ENCODE measurements around the gene FGF14. TPM values are rescaled to one million over a fixed set of nuclear protein-coding genes. Genes with fewer than 3 reads are reported as not detected.
A peak's percentile ranks its signal among the peaks of the same experiment; 100 is the strongest.

FGF14 gene
- total RNA-seq, 1 donor from 2014 or later, result 0.06 TPM

DNA sequence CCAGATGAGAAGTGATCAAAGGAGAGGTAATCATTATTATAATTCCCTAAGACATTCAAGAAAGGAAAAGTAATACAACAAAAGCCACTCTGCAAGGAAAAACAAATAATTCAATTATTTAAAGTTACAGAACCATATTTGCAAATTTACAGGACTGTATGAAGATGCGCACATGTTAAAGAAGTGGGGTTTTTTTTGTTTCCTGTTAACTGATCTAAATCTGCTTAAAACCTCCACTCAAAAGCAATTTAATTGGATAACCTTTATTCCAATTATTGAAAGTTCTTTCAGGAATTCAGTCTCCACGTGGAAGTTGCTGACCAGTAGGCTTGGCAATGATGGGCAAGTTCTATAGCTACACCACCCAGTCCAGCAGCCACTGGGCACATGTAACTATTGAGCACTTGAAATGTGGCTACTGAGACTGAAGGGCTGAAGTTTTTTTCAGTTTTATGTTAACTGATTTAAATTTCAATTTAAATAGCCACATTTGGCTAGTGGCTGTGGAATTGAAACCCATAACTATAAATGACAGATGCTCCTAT lies 232.3 kb downstream of the FGF14 start:
- TF ChIP-seq, protein P1, sequence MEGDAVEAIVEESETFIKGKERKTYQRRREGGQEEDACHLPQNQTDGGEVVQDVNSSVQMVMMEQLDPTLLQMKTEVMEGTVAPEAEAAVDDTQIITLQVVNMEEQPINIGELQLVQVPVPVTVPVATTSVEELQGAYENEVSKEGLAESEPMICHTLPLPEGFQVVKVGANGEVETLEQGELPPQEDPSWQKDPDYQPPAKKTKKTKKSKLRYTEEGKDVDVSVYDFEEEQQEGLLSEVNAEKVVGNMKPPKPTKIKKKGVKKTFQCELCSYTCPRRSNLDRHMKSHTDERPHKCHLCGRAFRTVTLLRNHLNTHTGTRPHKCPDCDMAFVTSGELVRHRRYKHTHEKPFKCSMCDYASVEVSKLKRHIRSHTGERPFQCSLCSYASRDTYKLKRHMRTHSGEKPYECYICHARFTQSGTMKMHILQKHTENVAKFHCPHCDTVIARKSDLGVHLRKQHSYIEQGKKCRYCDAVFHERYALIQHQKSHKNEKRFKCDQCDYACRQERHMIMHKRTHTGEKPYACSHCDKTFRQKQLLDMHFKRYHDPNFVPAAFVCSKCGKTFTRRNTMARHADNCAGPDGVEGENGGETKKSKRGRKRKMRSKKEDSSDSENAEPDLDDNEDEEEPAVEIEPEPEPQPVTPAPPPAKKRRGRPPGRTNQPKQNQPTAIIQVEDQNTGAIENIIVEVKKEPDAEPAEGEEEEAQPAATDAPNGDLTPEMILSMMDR (conservative IDR thresholded peaks at IDR 0.05; ENCODE audit: low read depth, low read length), result no peak
- DNase-seq (ENCODE audit: low read depth), result no peak

DNA sequence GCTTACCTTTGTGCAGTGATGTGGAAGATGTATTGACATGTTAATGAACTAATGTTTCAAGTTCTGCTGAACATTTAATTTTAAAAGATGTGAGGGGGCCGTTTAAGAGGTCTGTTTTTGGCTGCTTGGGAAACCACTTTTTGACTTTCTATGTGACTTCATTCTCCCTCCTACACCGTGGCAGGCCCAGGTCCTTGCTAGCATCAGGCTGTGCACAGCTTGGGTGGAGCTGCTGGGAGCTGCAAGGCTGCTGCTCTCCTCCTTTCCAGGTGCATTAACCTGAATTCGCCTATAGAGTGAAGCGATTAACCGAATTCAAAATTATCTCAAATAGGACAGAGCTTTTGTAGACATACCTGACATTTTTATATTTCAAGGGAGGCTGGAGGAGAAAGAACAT lies 249.1 kb downstream of the FGF14 start:
- TF ChIP-seq, protein P1 (conservative IDR thresholded peaks at IDR 0.05; ENCODE audit: low read depth, low read length), result no peak
- H3K4me3 ChIP-seq (ENCODE audit: low read depth, low read length), result no peak overlapping the region
- no peak for DNase-seq (ENCODE audit: low read depth)

More for the DNA sequence above, 232.3 kb downstream of the FGF14 start:
- no peak overlapping the region for H3K4me3 ChIP-seq (ENCODE audit: low read depth, low read length)

DNA sequence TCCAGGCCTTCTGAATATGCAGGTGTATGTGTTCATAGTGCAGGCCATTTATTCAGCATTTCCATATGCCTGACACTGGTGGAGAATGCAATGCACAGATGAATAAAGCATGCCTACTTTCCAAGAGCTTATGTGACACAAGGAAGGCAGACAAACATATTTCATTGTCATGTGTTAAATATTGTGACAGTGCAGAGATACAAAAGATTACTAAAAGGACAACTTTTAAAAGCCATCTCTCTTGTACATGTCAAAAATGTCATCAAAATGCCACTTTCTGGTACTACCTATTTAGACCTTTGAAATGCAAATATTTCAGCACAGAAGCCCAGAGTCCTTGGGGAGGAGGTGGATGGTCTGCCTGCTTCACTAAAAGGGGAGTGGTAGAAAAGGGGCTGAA lies 254.5 kb downstream of the FGF14 start:
- TF ChIP-seq, protein P1 (conservative IDR thresholded peaks at IDR 0.05; ENCODE audit: low read depth, low read length), result no peak
- DNase-seq (ENCODE audit: low read depth), result no peak
- H3K4me3 ChIP-seq (ENCODE audit: low read depth, low read length), result no peak overlapping the region

DNA sequence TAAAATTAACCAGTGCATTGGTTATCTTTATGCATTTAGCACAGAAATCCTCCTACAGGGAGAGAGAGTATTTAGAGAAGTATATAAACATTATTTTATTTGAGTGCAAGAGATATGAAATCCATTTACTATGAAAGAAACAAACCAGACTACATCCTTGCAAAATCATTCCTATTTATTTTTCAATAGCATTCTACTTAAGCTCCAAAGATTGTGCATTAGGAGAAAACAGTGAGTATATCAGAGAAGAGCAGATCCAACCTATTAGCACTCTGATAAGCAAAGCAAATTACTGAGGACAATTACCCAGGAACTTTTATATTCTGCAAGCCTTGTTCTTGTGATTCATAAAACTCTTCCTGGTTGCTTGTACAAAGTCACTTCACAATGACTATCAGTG lies 256.1 kb downstream of the FGF14 start:
- no peak overlapping the region for H3K4me3 ChIP-seq (ENCODE audit: low read depth, low read length)
- DNase-seq (ENCODE audit: low read depth), result no peak
- TF ChIP-seq, protein P1 (conservative IDR thresholded peaks at IDR 0.05; ENCODE audit: low read depth, low read length), result no peak

DNA sequence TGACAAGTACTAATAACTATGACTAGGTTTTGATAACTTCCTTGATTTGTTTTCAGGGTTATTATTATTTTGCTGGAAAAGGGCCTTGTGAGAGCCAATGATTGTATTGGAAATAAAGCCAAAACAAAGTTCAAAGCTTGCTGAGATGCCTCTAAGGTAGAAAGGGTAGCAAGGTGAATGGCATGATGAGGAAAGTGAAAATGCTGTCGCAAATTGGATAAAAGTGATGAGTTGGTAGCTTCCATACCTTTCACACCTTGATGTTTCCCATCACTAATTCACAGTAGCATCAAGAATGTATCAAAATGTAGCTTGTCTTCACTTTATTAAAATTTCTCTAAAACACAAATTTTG lies 259.4 kb downstream of the FGF14 start:
- DNase-seq (ENCODE audit: low read depth), result no peak
- TF ChIP-seq, protein P1 (conservative IDR thresholded peaks at IDR 0.05; ENCODE audit: low read depth, low read length), result no peak
- no peak overlapping the region for H3K4me3 ChIP-seq (ENCODE audit: low read depth, low read length)

DNA sequence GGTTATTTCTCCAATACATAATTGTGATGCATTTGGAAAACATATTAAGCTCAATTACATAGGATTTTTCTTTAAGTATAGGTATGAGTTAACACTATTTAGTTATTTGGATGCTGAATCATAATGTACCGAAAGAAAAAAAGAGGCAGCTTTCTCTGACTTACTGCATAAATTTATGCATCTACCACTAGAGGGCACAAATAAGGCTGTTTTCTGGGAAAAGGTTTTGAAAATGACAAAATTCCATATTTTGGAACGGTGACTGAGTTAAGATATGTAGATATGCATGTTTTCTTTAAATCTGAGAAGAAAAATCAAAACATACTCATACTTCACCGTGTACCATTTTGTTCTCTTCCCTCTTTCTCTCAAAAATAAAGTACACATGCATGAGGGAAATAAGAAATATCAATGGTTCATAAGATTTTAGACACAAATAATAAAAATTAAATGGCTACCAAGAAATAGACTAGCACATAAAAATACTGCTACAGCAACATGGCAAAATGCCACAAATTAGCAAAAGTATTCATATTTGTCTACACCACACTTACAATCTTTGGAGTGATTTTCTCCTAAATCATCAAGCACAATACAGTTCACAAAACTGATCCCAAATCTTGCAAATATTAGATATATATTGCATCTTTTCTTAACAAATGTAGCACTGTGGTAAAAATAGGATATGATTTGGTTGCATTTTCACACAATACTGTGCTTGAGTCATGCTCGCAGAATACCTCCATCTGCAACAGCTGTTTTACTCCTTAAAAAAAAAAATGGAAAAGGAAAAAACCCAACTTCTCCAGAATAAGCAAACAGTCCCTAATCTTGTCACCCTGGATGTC lies 260.0 kb downstream of the FGF14 start:
- H3K4me3 ChIP-seq (ENCODE audit: low read depth, low read length), result no peak overlapping the region
- TF ChIP-seq, protein P1 (conservative IDR thresholded peaks at IDR 0.05; ENCODE audit: low read depth, low read length), result peak; percentile 77
- DNase-seq (ENCODE audit: low read depth), result no peak

DNA sequence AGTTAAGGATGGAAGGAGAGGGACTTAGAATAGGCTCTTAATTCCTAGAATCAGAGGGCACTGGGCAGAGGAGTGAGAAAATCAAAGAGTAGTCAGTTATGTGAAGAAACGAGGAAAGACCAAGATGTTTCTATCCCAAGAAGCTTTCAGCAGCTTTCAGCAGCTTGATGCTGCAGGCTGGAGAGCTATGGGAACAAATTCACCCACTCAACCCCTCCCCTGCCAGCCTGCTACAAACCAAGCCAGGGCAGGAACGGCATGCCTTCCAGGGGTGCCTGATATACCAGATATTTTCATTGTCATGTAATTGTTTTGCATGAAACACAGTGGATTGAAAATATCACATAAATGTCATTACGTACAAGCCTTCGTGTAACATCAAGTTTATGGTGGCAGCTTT lies 262.2 kb downstream of the FGF14 start:
- H3K4me3 ChIP-seq (ENCODE audit: low read depth, low read length), result no peak overlapping the region
- TF ChIP-seq, protein P1 (conservative IDR thresholded peaks at IDR 0.05; ENCODE audit: low read depth, low read length), result no peak
- no peak for DNase-seq (ENCODE audit: low read depth)
